Kidney glomerular epithelial cell (primary cell): ENCODE results near the gene CHMP4B.

ENCODE experiments used
- DNase-seq: peaks from one replicate; lab custom pipeline; 2025; lab: John Stamatoyannopoulos, UW

Gene CHMP4B

GRCh38 chr20:33840160-33840559, 29.0 kb downstream of the CHMP4B start:
- no peak for DNase-seq

GRCh38 chr20:33840759-33841435, 29.7 kb downstream of the CHMP4B start:
- no peak for DNase-seq

GRCh38 chr20:33841436-33841799, 30.3 kb downstream of the CHMP4B start:
- no peak for DNase-seq

GRCh38 chr20:33842346-33842745, 31.2 kb downstream of the CHMP4B start:
- no peak for DNase-seq

- DNase-seq = no peak
These were observed 31.9 kb downstream of the CHMP4B start for GRCh38 chr20:33843050-33843449.

- DNase-seq = no peak
These were observed 32.7 kb downstream of the CHMP4B start for GRCh38 chr20:33843854-33844253.

- no peak for DNase-seq
These were observed 35.3 kb downstream of the CHMP4B start for GRCh38 chr20:33846291-33846935.

GRCh38 chr20:33847006-33847405, 35.9 kb downstream of the CHMP4B start:
- no peak for DNase-seq

GRCh38 chr20:33848391-33848790, 37.2 kb downstream of the CHMP4B start:
- DNase-seq = no peak

- no peak for DNase-seq
These were observed 39.0 kb downstream of the CHMP4B start for GRCh38 chr20:33850159-33850558.

- DNase-seq = no peak
These were observed 40.8 kb downstream of the CHMP4B start for GRCh38 chr20:33851842-33852466.

GRCh38 chr20:33852626-33853506, 41.7 kb downstream of the CHMP4B start:
- DNase-seq = no peak

GRCh38 chr20:33853507-33853813, 42.3 kb downstream of the CHMP4B start:
- DNase-seq = no peak

- DNase-seq = no peak
These were observed 46.8 kb downstream of the CHMP4B start for GRCh38 chr20:33857722-33858563.

GRCh38 chr20:33858666-33859065, 47.5 kb downstream of the CHMP4B start:
- no peak for DNase-seq

GRCh38 chr20:33859157-33859695, 48.1 kb downstream of the CHMP4B start:
- no peak for DNase-seq

- DNase-seq = no peak
These were observed 48.6 kb downstream of the CHMP4B start for GRCh38 chr20:33859751-33860150.

- no peak for DNase-seq
These were observed 50.3 kb downstream of the CHMP4B start for GRCh38 chr20:33861458-33861857.

GRCh38 chr20:33862709-33863403, 51.7 kb downstream of the CHMP4B start:
- peak; percentile 32 for DNase-seq

GRCh38 chr20:33863440-33864323, 52.5 kb downstream of the CHMP4B start:
- DNase-seq = no peak
